ENCODE data around the gene SLC46A3.

The SLC46A3 gene

GRCh38 chr13:28679628-28680027 is 39.1 kb downstream of the SLC46A3 start:
- no peak for DNase-seq

GRCh38 chr13:28678809-28679208 is 40.0 kb downstream of the SLC46A3 start:
- no peak for DNase-seq

GRCh38 chr13:28671126-28671792 is 47.5 kb downstream of the SLC46A3 start:
- no peak for DNase-seq

GRCh38 chr13:28666897-28667488 is 51.8 kb downstream of the SLC46A3 start:
- DNase-seq, result no peak

GRCh38 chr13:28659621-28659970 is 59.2 kb downstream of the SLC46A3 start:
- DNase-seq, result no peak

GRCh38 chr13:28658796-28659620 is 59.8 kb downstream of the SLC46A3 start, which contains the start of gene POMP:
Gene POMP (plus strand): TSS chr13:28659130. CDS start chr13:28659185, 55 bp downstream.
- DNase-seq, result peak; percentile 21 to 64

GRCh38 chr13:28658539-28658795 is 60.3 kb downstream of the SLC46A3 start:
- DNase-seq, result no peak

- DNase-seq, result no peak
These were observed 60.8 kb downstream of the SLC46A3 start for GRCh38 chr13:28657784-28658538.

GRCh38 chr13:28655561-28655960 is 63.2 kb downstream of the SLC46A3 start:
- DNase-seq, result no peak

- no peak for DNase-seq
These were observed 64.5 kb downstream of the SLC46A3 start for GRCh38 chr13:28654276-28654675.

- no peak for DNase-seq
These were observed 65.7 kb downstream of the SLC46A3 start for GRCh38 chr13:28653111-28653510.

- DNase-seq, result no peak
These were observed 66.9 kb downstream of the SLC46A3 start for GRCh38 chr13:28651810-28652401.

GRCh38 chr13:28650284-28650683 is 68.5 kb downstream of the SLC46A3 start:
- DNase-seq, result no peak
